Activated T-helper 17 cell treated with anti-CD3 and anti-CD28 coated beads, Interleukin-2, amount 50 U/mL, for 72 hours (primary cell): Measurements from ENCODE around the gene EEF1AKMT2. TPM values are rescaled to one million over a fixed set of nuclear protein-coding genes. Genes with fewer than 3 reads are reported as not detected.
A peak's percentile ranks its signal among the peaks of the same experiment; 100 is the strongest.

Experiments used
- ATAC-seq: fragments of 150-1000 bp; cut with Tn5 transposase; replicated peaks from 2 replicates; pipeline ENCODE4 v1.10.0; 2021; ENCODE audit warnings: mild to moderate bottlenecking, moderate library complexity
- H3K27ac Mint-ChIP-seq: one replicate; pipeline ENCODE4 v1.8.0; 2022; ENCODE audit warnings: mixed read lengths
- H3K27me3 Mint-ChIP-seq: one replicate; pipeline ENCODE4 v1.8.0; 2022; ENCODE audit warnings: mixed read lengths
- H3K36me3 Mint-ChIP-seq: one replicate; pipeline ENCODE4 v1.8.0; 2022; ENCODE audit warnings: low read depth, mild to moderate bottlenecking, mixed read lengths
- H3K4me1 Mint-ChIP-seq: one replicate; pipeline ENCODE4 v1.8.0; 2022; ENCODE audit warnings: mixed read lengths
- H3K4me3 Mint-ChIP-seq: one replicate; pipeline ENCODE4 v1.8.0; 2022; ENCODE audit warnings: mild to moderate bottlenecking, mixed read lengths
- H3K9me3 Mint-ChIP-seq: one replicate; pipeline ENCODE4 v1.8.0; 2022; ENCODE audit warnings: mixed read lengths
- total RNA-seq, 2 donors: library from RNA; stranded (reverse); gene quantifications; one replicate each; pipeline ENCODE4 v1.2.3, GENCODE V29; 2022

EEF1AKMT2 gene
- total RNA-seq, 2 donors from 2014 or later: 7.6 to 10.0 TPM

- peaks cover 42% of the 10 kb centered on the region for H3K36me3 Mint-ChIP-seq
- H3K27ac Mint-ChIP-seq: peak overlapping the region; percentile 78
- H3K27me3 Mint-ChIP-seq: no peaks in the 10 kb centered on the region
- peak overlapping the region; percentile 31 for H3K4me3 Mint-ChIP-seq
- peaks cover 73% of the 10 kb centered on the region for H3K4me1 Mint-ChIP-seq
- H3K9me3 Mint-ChIP-seq: no peaks in the 10 kb centered on the region
- no peak for ATAC-seq
Observed at GRCh38 chr10:124712704-124713407, 78.8 kb downstream of the EEF1AKMT2 start.

GRCh38 chr10:124711145-124711544, 80.5 kb downstream of the EEF1AKMT2 start:
- ATAC-seq: no peak
- H3K4me1 Mint-ChIP-seq: peaks cover 66% of the 10 kb centered on the region
- H3K27me3 Mint-ChIP-seq: no peaks in the 10 kb centered on the region
- peak overlapping the region; percentile 81 for H3K27ac Mint-ChIP-seq
- peaks cover 34% of the 10 kb centered on the region for H3K36me3 Mint-ChIP-seq
- peak overlapping the region; percentile 49 for H3K4me3 Mint-ChIP-seq
- no peaks in the 10 kb centered on the region for H3K9me3 Mint-ChIP-seq

- no peaks in the 10 kb centered on the region for H3K27me3 Mint-ChIP-seq
- H3K27ac Mint-ChIP-seq: peak overlapping the region; percentile 81
- peak overlapping the region; percentile 49 for H3K4me3 Mint-ChIP-seq
- no peak for ATAC-seq
- H3K9me3 Mint-ChIP-seq: no peaks in the 10 kb centered on the region
- peaks cover 63% of the 10 kb centered on the region for H3K4me1 Mint-ChIP-seq
- H3K36me3 Mint-ChIP-seq: peaks cover 36% of the 10 kb centered on the region
Observed at GRCh38 chr10:124710266-124710881, 81.3 kb downstream of the EEF1AKMT2 start.

GRCh38 chr10:124709861-124710260, 81.8 kb downstream of the EEF1AKMT2 start:
- ATAC-seq: no peak
- no peaks in the 10 kb centered on the region for H3K9me3 Mint-ChIP-seq
- peaks cover 64% of the 10 kb centered on the region for H3K4me1 Mint-ChIP-seq
- H3K36me3 Mint-ChIP-seq: peaks cover 41% of the 10 kb centered on the region
- peak overlapping the region; percentile 81 for H3K27ac Mint-ChIP-seq
- H3K27me3 Mint-ChIP-seq: no peaks in the 10 kb centered on the region
- H3K4me3 Mint-ChIP-seq: peak overlapping the region; percentile 49

- H3K27ac Mint-ChIP-seq: peak overlapping the region; percentile 81
- peaks cover 49% of the 10 kb centered on the region for H3K36me3 Mint-ChIP-seq
- no peak for ATAC-seq
- H3K4me1 Mint-ChIP-seq: peaks cover 71% of the 10 kb centered on the region
- H3K4me3 Mint-ChIP-seq: peak overlapping the region; percentile 49
- H3K27me3 Mint-ChIP-seq: no peaks in the 10 kb centered on the region
- no peaks in the 10 kb centered on the region for H3K9me3 Mint-ChIP-seq
Observed at GRCh38 chr10:124708922-124709520, 82.7 kb downstream of the EEF1AKMT2 start.

- H3K27ac Mint-ChIP-seq: peak overlapping the region; percentile 78
- peak overlapping the region; percentile 49 for H3K4me3 Mint-ChIP-seq
- no peaks in the 10 kb centered on the region for H3K27me3 Mint-ChIP-seq
- peaks cover 71% of the 10 kb centered on the region for H3K4me1 Mint-ChIP-seq
- no peak for ATAC-seq
- H3K36me3 Mint-ChIP-seq: peaks cover 51% of the 10 kb centered on the region
- no peaks in the 10 kb centered on the region for H3K9me3 Mint-ChIP-seq
Observed at GRCh38 chr10:124708246-124708779, 83.4 kb downstream of the EEF1AKMT2 start.

Other genes with a start within 250 kb of the EEF1AKMT2 start
- gene FAM53B, start 47.5 kb downstream of the EEF1AKMT2 start, total RNA-seq: 10 to 100 TPM; 21.7 to 36.8 TPM
- 10 to 100 TPM; 12.4 to 20.8 TPM for gene ABRAXAS2, start 9.9 kb upstream of the EEF1AKMT2 start, total RNA-seq
- 1 to 10 TPM; 7.9 to 8.7 TPM for gene ZRANB1, start 150.2 kb upstream of the EEF1AKMT2 start, total RNA-seq